ENCODE measurements around the gene GSX2.
"Not testable (repeated sequence)": the region's sequence is repeated elsewhere in the genome, so short reads cannot be mapped to it uniquely, and the experiment has no call there.

Gene GSX2

DNA sequence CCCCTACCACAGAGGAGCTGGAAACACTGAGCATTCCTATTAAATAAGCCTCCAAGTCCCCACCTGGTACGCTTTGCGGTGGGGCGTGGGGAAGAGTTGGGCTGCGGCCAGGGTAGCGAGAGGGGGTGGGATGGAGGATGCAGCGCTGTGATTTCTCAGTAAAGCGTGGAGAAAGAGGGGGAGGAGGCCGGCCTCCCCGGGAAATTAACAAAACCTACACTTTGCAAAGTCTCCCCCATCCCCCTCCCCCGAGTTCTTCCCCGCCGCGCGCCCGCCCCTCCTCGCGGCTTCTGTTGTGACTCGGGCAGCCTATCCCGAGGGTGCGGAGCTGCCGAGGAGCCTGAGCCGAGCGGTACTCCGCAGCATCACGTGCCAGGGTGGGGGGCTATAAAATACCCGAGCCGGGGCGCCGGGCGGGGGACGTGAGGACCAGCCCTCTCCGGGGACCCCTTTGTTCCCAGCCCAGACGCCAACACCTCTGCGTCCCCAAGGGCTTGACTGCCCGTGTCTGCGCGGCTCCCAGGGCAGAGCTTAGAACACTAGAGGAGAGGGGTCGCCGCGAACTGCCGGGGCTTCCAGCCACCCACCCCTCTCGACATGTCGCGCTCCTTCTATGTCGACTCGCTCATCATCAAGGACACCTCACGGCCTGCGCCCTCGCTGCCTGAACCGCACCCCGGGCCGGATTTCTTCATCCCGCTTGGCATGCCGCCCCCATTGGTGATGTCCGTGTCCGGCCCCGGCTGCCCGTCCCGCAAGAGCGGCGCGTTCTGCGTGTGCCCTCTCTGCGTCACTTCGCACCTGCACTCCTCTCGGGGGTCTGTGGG lies at the start of gene GSX2:
Gene GSX2, plus strand, starts transcription at position 416 of the 827 bp plus-strand sequence. Its CDS starts 182 bp downstream, at position 598.
- Histone ChIP-seq H3K36me3 (no peaks in the 10 kb centered on the region), H3K27ac (no peak within 1 kb of the TSS), H3K9me3 (no peaks in the 10 kb centered on the region), H3K27me3 (peaks cover 0 to 89% of the 10 kb centered on the region in 2 donors), H3K4me3 (peak within 1 kb of the TSS; percentile 27 to 46), H3K4me1 (peaks cover 0 to 40% (median 35%) of the 10 kb centered on the region in 4 donors)
- TF ChIP-seq CTCF (IDR thresholded peaks at IDR 0.05) = no peak
- intact Hi-C loops (cut with DNase I; ENCODE audit: low total_unique reads) = loop anchor here (5.0 kb wide), 1 partner anchor 132 kb away; no protein-coding TSS in a partner anchor
- peak in 1 of 2 donors; percentile 40 for DNase-seq

- Histone ChIP-seq H3K27ac (no peak overlapping the region), H3K27me3 (no peaks in the 10 kb centered on the region), H3K4me1 (peaks cover 0 to 68% (median 16%) of the 10 kb centered on the region in 4 donors), H3K4me3 (no peak overlapping the region), H3K9me3 (no peaks in the 10 kb centered on the region), H3K36me3 (peaks cover 6 to 10% (median 10%) of the 10 kb centered on the region in 3 donors)
- intact Hi-C loops (cut with DNase I; ENCODE audit: low total_unique reads) = no loop called here
- no peak for DNase-seq
- TF ChIP-seq CTCF (IDR thresholded peaks at IDR 0.05) = no peak
Measured at GRCh38 chr4:54050214-54050904, 49.6 kb upstream of the GSX2 start.

GRCh38 chr4:54053322-54053721 lies 46.6 kb upstream of the GSX2 start:
- H3K27ac ChIP-seq; H3K36me3 ChIP-seq; intact Hi-C loops (cut with DNase I; ENCODE audit: low total_unique reads); H3K27me3 ChIP-seq; DNase-seq; H3K9me3 ChIP-seq; H3K4me3 ChIP-seq: not testable (repeated sequence)
- peaks cover 0 to 90% (median 25%) of the 10 kb centered on the region in 4 donors for H3K4me1 ChIP-seq

DNA sequence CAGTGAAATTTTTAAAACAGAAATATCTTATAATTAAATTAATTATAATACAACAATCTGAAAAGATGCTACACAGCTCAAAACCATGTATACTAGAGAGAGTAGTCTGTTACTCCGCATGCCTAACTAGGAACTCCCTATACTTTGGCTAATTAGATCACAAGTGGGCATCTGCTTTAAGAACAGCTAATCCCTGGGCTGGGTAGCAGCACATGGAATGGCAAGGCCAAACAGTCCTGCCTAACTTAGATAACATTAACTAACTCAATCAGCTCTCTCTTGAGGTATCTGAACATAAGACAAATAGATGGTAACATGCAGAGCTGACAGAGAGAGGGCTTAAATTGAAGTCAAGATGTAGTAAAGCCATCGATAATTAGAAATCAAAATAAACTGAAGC lies 45.5 kb upstream of the GSX2 start:
- no peaks in the 10 kb centered on the region for H3K9me3 ChIP-seq
- H3K27me3 ChIP-seq = no peaks in the 10 kb centered on the region
- no peak for TF ChIP-seq CTCF (IDR thresholded peaks at IDR 0.05)
- H3K4me3 ChIP-seq = no peak overlapping the region
- peaks cover 0 to 91% (median 25%) of the 10 kb centered on the region in 4 donors for H3K4me1 ChIP-seq
- intact Hi-C loops (cut with DNase I; ENCODE audit: low total_unique reads) = no loop called here
- H3K27ac ChIP-seq = no peak overlapping the region
- no peak for DNase-seq
- no peaks in the 10 kb centered on the region for H3K36me3 ChIP-seq

DNA sequence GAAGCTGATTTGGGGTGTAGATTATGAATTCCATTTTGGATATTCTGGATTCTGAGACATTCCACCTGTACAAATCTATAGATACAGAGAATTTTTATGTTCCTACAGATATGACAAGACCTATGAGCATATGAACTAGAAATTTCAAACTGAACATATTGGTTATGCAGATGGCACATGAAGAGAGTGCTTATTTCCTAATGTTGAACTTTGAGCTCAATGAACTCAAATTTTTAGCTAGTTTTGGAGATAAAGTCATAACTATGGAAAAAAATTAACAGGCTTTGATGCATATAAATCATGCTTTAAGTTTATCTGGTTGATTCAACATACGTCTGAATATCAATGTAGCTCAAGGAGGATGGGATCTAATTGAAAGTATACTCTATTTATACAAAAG lies 44.5 kb upstream of the GSX2 start:
- H3K4me3 ChIP-seq = no peak overlapping the region
- no peak overlapping the region for H3K27ac ChIP-seq
- no peaks in the 10 kb centered on the region for H3K36me3 ChIP-seq
- H3K4me1 ChIP-seq = peaks cover 0 to 91% (median 20%) of the 10 kb centered on the region in 4 donors
- no peak for TF ChIP-seq CTCF (IDR thresholded peaks at IDR 0.05)
- H3K27me3 ChIP-seq = no peaks in the 10 kb centered on the region
- intact Hi-C loops (cut with DNase I; ENCODE audit: low total_unique reads) = no loop called here
- H3K9me3 ChIP-seq = no peaks in the 10 kb centered on the region
- no peak for DNase-seq

- H3K9me3 ChIP-seq = no peaks in the 10 kb centered on the region
- no peaks in the 10 kb centered on the region for H3K27me3 ChIP-seq
- TF ChIP-seq CTCF (IDR thresholded peaks at IDR 0.05) = no peak
- no peak for DNase-seq
- intact Hi-C loops (cut with DNase I; ENCODE audit: low total_unique reads) = no loop called here
- H3K4me3 ChIP-seq = no peak overlapping the region
- peaks cover 0 to 91% (median 18%) of the 10 kb centered on the region in 4 donors for H3K4me1 ChIP-seq
- H3K36me3 ChIP-seq = no peaks in the 10 kb centered on the region
- H3K27ac ChIP-seq = no peak overlapping the region
Measured at GRCh38 chr4:54056360-54056759, 43.6 kb upstream of the GSX2 start.

Measured in tibial artery (tissue), 4 donors.